SK-N-SH treated with all-trans-retinoic acid at 6 μM for 48 hours (cell line): ENCODE results near the gene MED4.

Source experiments
- ARNTL ChIP-seq: fragments of 450-650 bp; formaldehyde crosslinking; IDR thresholded peaks from 2 replicates; pipeline ENCODE4 v1.5.0; 2020; ENCODE audit warnings: low read depth, mild to moderate bottlenecking, moderate library complexity, borderline replicate concordance
- OSR1 ChIP-seq: fragments of 250-450 bp; sonication (Bioruptor Pico); IDR thresholded peaks from 2 replicates; pipeline ENCODE4 v1.8.0; 2022; ENCODE audit warnings: moderate library complexity, mild to moderate bottlenecking, inconsistent platforms
- RARB ChIP-seq: fragments of 250-450 bp; sonication (Bioruptor Pico); IDR thresholded peaks from 2 replicates; pipeline ENCODE4 v1.8.0; 2021; ENCODE audit warnings: mild to moderate bottlenecking, moderate library complexity
- ZFP30 ChIP-seq: fragments of 450-650 bp; formaldehyde crosslinking; IDR thresholded peaks from 2 replicates; pipeline ENCODE4 v1.5.0; 2022; ENCODE audit warnings: mild to moderate bottlenecking, moderate library complexity
- ZNF565 ChIP-seq: fragments of 450-650 bp; formaldehyde crosslinking; conservative IDR thresholded peaks from 2 replicates; pipeline ENCODE4 v1.5.0; 2020; ENCODE audit warnings: low read depth, mild to moderate bottlenecking, moderate library complexity
- ZNF70 ChIP-seq: fragments of 450-650 bp; formaldehyde crosslinking; IDR thresholded peaks from 2 replicates; pipeline ENCODE4 v1.5.0; 2020; ENCODE audit warnings: mild to moderate bottlenecking, moderate library complexity
- TF ChIP-seq, protein P1 (sequence below): fragments of 250-450 bp; sonication (Bioruptor Pico); IDR thresholded peaks from 2 replicates; pipeline ENCODE4 v1.5.0; 2020; ENCODE audit warnings: mild to moderate bottlenecking, moderate library complexity
- TF ChIP-seq, protein P2 (sequence below): fragments of 250-450 bp; sonication (Bioruptor Pico); IDR thresholded peaks from 2 replicates; pipeline ENCODE4 v1.5.1; 2020; ENCODE audit warnings: low read depth, mild to moderate bottlenecking, moderate library complexity

GRCh38 chr13:48131533-48131932 lies 36.6 kb upstream of the MED4 start:
- TF ChIP-seq ARNTL (CRISPR knock-in tag) (no peak), ZNF70 (CRISPR knock-in tag) (no peak), OSR1 (CRISPR knock-in tag) (no peak), RARB (no peak), ZFP30 (CRISPR knock-in tag) (no peak), ZNF565 (CRISPR knock-in tag) (no peak)
- TF ChIP-seq, protein P1, sequence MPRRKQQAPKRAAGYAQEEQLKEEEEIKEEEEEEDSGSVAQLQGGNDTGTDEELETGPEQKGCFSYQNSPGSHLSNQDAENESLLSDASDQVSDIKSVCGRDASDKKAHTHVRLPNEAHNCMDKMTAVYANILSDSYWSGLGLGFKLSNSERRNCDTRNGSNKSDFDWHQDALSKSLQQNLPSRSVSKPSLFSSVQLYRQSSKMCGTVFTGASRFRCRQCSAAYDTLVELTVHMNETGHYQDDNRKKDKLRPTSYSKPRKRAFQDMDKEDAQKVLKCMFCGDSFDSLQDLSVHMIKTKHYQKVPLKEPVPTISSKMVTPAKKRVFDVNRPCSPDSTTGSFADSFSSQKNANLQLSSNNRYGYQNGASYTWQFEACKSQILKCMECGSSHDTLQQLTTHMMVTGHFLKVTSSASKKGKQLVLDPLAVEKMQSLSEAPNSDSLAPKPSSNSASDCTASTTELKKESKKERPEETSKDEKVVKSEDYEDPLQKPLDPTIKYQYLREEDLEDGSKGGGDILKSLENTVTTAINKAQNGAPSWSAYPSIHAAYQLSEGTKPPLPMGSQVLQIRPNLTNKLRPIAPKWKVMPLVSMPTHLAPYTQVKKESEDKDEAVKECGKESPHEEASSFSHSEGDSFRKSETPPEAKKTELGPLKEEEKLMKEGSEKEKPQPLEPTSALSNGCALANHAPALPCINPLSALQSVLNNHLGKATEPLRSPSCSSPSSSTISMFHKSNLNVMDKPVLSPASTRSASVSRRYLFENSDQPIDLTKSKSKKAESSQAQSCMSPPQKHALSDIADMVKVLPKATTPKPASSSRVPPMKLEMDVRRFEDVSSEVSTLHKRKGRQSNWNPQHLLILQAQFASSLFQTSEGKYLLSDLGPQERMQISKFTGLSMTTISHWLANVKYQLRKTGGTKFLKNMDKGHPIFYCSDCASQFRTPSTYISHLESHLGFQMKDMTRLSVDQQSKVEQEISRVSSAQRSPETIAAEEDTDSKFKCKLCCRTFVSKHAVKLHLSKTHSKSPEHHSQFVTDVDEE, result no peak
- TF ChIP-seq, protein P2, sequence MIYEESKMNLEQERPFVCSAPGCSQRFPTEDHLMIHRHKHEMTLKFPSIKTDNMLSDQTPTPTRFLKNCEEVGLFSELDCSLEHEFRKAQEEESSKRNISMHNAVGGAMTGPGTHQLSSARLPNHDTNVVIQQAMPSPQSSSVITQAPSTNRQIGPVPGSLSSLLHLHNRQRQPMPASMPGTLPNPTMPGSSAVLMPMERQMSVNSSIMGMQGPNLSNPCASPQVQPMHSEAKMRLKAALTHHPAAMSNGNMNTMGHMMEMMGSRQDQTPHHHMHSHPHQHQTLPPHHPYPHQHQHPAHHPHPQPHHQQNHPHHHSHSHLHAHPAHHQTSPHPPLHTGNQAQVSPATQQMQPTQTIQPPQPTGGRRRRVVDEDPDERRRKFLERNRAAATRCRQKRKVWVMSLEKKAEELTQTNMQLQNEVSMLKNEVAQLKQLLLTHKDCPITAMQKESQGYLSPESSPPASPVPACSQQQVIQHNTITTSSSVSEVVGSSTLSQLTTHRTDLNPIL (CRISPR knock-in tag), result no peak
